Smooth muscle cell (in vitro differentiated cells): Measurements from ENCODE around the gene BABAM2. TPM values are rescaled to one million over a fixed set of nuclear protein-coding genes. Genes with fewer than 3 reads are reported as not detected.

Source experiments
- DNase-seq: peaks from one replicate; lab custom pipeline; 2025; ENCODE audit not compliant: unreplicated experiment; lab: John Stamatoyannopoulos, UW
- H2AFZ ChIP-seq: fragments of 200-600 bp; sonication (generic); 2 replicates; pipeline ENCODE4 v1.6.0; 2016; ENCODE audit warnings: antibody characterized with exemption, low read depth, mild to moderate bottlenecking
- H3F3A ChIP-seq: fragments of 200-600 bp; sonication (generic); 2 replicates; pipeline ENCODE4 v1.6.0; 2017; ENCODE audit warnings: antibody characterized with exemption, low read depth
- H3K27ac ChIP-seq: fragments of 200-600 bp; sonication (generic); 2 replicates; pipeline ENCODE4 v1.5.1; 2016; ENCODE audit warnings: low read depth, mild to moderate bottlenecking
- H3K27me3 ChIP-seq: fragments of 200-600 bp; sonication (generic); 2 replicates; pipeline ENCODE4 v1.6.1; 2016; ENCODE audit warnings: low read depth, mild to moderate bottlenecking
- H3K36me3 ChIP-seq: fragments of 200-600 bp; sonication (generic); 2 replicates; pipeline ENCODE4 v1.5.1; 2016; ENCODE audit warnings: low read depth
- H3K4me1 ChIP-seq: fragments of 200-600 bp; sonication (generic); 2 replicates; pipeline ENCODE4 v1.5.1; 2016; ENCODE audit warnings: low read depth
- H3K4me2 ChIP-seq: fragments of 200-600 bp; sonication (generic); 2 replicates; pipeline ENCODE4 v1.6.0; 2016; ENCODE audit warnings: mild to moderate bottlenecking
- H3K4me3 ChIP-seq: fragments of 200-600 bp; sonication (generic); 2 replicates; pipeline ENCODE4 v1.5.1; 2016; ENCODE audit warnings: mild to moderate bottlenecking
- H3K79me2 ChIP-seq: fragments of 200-600 bp; sonication (generic); 2 replicates; pipeline ENCODE4 v1.6.0; 2016; ENCODE audit warnings: low read depth, mild to moderate bottlenecking
- H3K9ac ChIP-seq: fragments of 200-600 bp; sonication (generic); 2 replicates; pipeline ENCODE4 v1.6.0; 2016; ENCODE audit warnings: low read depth
- H3K9me3 ChIP-seq: fragments of 200-600 bp; sonication (generic); replicated peaks from 2 replicates; pipeline ENCODE4 v1.5.1; 2016; ENCODE audit warnings: low read depth
- H4K20me1 ChIP-seq: fragments of 200-600 bp; sonication (generic); 2 replicates; pipeline ENCODE4 v1.6.0; 2016; ENCODE audit warnings: low read depth
- WGBS: methylation state at CpG from one replicate; pipeline ENCODE4 v1.1.7; 2016; ENCODE audit warnings: low lambda C conversion rate; 5-methylcytosine and 5-hydroxymethylcytosine counted together
- polyA plus RNA-seq: library from polyadenylated mRNA; unstranded; fragments of >200 nt; fragmentation: Nextera tagmentation; extraction: Ambion mirVana; gene quantifications from 2 replicates; pipeline ENCODE4 v1.2.1, GENCODE V29; 2016
- total RNA-seq: library from RNA; depleted of rRNA; stranded (reverse); fragments of >200 nt; gene quantifications from 2 replicates; pipeline ENCODE4 v1.2.3, GENCODE V29; 2014
- TF ChIP-seq, protein P1 (sequence below): fragments of 200-600 bp; sonication (generic); IDR thresholded peaks from 2 replicates; pipeline ENCODE4 v1.5.1; 2017; ENCODE audit warnings: borderline replicate concordance, mild to moderate bottlenecking, antibody characterized with exemption; ENCODE audit not compliant: insufficient read depth, poor library complexity, severe bottlenecking

The BABAM2 gene
- total and polyA plus RNA-seq, 2 experiments from 2014 or later, result 26.5 to 29.1 TPM

DNA sequence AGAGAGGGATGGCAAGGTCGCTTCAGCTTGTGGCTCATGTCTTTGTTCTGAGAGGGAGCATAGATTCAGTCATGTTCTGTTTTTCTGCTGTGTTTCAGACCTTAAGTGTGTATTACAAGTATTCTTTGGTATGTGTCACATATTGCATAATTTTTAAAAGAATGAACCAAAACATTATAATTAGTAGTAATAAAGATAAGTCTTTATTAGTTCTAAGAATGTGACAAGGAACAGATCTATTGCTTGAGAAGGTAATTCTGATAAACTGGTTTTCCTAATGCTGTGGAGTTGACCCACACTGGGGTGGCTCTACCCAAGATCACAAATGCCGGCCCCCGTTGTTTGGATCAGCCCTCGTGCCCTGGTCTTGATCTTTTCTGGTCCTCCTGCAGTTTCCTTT, 377.9 kb downstream of the BABAM2 start:
- TF ChIP-seq, protein P1, sequence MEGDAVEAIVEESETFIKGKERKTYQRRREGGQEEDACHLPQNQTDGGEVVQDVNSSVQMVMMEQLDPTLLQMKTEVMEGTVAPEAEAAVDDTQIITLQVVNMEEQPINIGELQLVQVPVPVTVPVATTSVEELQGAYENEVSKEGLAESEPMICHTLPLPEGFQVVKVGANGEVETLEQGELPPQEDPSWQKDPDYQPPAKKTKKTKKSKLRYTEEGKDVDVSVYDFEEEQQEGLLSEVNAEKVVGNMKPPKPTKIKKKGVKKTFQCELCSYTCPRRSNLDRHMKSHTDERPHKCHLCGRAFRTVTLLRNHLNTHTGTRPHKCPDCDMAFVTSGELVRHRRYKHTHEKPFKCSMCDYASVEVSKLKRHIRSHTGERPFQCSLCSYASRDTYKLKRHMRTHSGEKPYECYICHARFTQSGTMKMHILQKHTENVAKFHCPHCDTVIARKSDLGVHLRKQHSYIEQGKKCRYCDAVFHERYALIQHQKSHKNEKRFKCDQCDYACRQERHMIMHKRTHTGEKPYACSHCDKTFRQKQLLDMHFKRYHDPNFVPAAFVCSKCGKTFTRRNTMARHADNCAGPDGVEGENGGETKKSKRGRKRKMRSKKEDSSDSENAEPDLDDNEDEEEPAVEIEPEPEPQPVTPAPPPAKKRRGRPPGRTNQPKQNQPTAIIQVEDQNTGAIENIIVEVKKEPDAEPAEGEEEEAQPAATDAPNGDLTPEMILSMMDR, result no peak
- Histone ChIP-seq H4K20me1 (no peaks in the 10 kb centered on the region), H3K4me1 (peaks cover 39% of the 10 kb centered on the region), H3K36me3 (no peaks in the 10 kb centered on the region), H3K4me3 (peak overlapping the region; percentile 15), H3K9ac (peak overlapping the region; percentile 42), H3K79me2 (no peaks in the 10 kb centered on the region), H3F3A (peaks cover 38% of the 10 kb centered on the region), H3K27ac (peak overlapping the region; percentile 87), H2AFZ (peak overlapping the region; percentile 52), H3K27me3 (no peaks in the 10 kb centered on the region), H3K4me2 (peak overlapping the region; percentile 63), H3K9me3 (no peaks in the 10 kb centered on the region)
- no peak for DNase-seq
- WGBS, result 13% methylated on average over 4 of the region's 4 CpGs

- no peaks in the 10 kb centered on the region for H4K20me1 ChIP-seq
- no peak overlapping the region for H2AFZ ChIP-seq
- H3F3A ChIP-seq, result peaks cover 38% of the 10 kb centered on the region
- no peaks in the 10 kb centered on the region for H3K36me3 ChIP-seq
- H3K79me2 ChIP-seq, result no peaks in the 10 kb centered on the region
- no peak for DNase-seq
- H3K27ac ChIP-seq, result peak overlapping the region; percentile 87
- H3K4me3 ChIP-seq, result peak overlapping the region; percentile 15
- peak overlapping the region; percentile 63 for H3K4me2 ChIP-seq
- peaks cover 32% of the 10 kb centered on the region for H3K4me1 ChIP-seq
- TF ChIP-seq, protein P1, result no peak
- H3K9ac ChIP-seq, result peak overlapping the region; percentile 22
- no peaks in the 10 kb centered on the region for H3K9me3 ChIP-seq
- no peaks in the 10 kb centered on the region for H3K27me3 ChIP-seq
- 5% methylated on average over 4 of the region's 4 CpGs for WGBS
Measured at GRCh38 chr2:28269019-28269784, 378.7 kb downstream of the BABAM2 start.

- WGBS, result 72% methylated on average over 6 of the region's 6 CpGs
- TF ChIP-seq, protein P1, result no peak
- no peaks in the 10 kb centered on the region for H3K27me3 ChIP-seq
- no peaks in the 10 kb centered on the region for H4K20me1 ChIP-seq
- peak overlapping the region; percentile 63 for H3K4me2 ChIP-seq
- H3K4me1 ChIP-seq, result peaks cover 35% of the 10 kb centered on the region
- H2AFZ ChIP-seq, result no peak overlapping the region
- no peaks in the 10 kb centered on the region for H3K79me2 ChIP-seq
- H3K36me3 ChIP-seq, result no peaks in the 10 kb centered on the region
- no peak overlapping the region for H3K4me3 ChIP-seq
- peak overlapping the region; percentile 87 for H3K27ac ChIP-seq
- peaks cover 38% of the 10 kb centered on the region for H3F3A ChIP-seq
- no peak overlapping the region for H3K9ac ChIP-seq
- no peak for DNase-seq
- no peaks in the 10 kb centered on the region for H3K9me3 ChIP-seq
Measured at GRCh38 chr2:28270456-28271152, 380.1 kb downstream of the BABAM2 start.
